Ovary (tissue), 9 donors: ENCODE results near the gene SMPX. TPM values are rescaled to one million over a fixed set of nuclear protein-coding genes. Genes with fewer than 3 reads are reported as not detected.

Source experiments
- DNase-seq, 5 donors: peaks; one replicate each; pipeline ENCODE4 v3.0.0-alpha.2; 2019 to 2020
- H3K27ac ChIP-seq, 2 donors: fragments of 200-600 bp; one replicate each; pipeline versions ENCODE4 v1.5.1 to v1.8.0; 2019 to 2022
- H3K27me3 ChIP-seq: fragments of 200-600 bp; one replicate; pipeline ENCODE4 v1.8.0; 2022
- H3K36me3 ChIP-seq: fragments of 200-600 bp; sonication (generic); one replicate; pipeline ENCODE4 v1.5.1; 2019
- H3K4me1 ChIP-seq: one replicate; pipeline ENCODE4 v1.8.1; 2013; ENCODE audit warnings: mild to moderate bottlenecking, moderate library complexity; ENCODE audit not compliant: insufficient read depth
- H3K4me3 ChIP-seq: fragments of 200-600 bp; sonication (generic); one replicate; pipeline ENCODE4 v1.5.1; 2017
- H3K9me3 ChIP-seq, 2 donors: fragments of 200-600 bp in 1 of 2; sonication (generic) in 1 of 2; one replicate each; pipeline versions ENCODE4 v1.5.1 to v1.8.1; 2013 to 2019; ENCODE audit warnings: mild to moderate bottlenecking in 1 of 2, moderate library complexity in 1 of 2
- EP300 ChIP-seq: sonication (generic); formaldehyde crosslinking; IDR thresholded peaks from one replicate; pipeline ENCODE4 v1.6.1; 2017; ENCODE audit warnings: antibody characterized with exemption
- POLR2A ChIP-seq: fragments of 450-650 bp; IDR thresholded peaks from one replicate; pipeline ENCODE4 v1.6.1; 2017; ENCODE audit warnings: antibody characterized with exemption, mild to moderate bottlenecking, moderate library complexity
- WGBS, 3 donors: extraction: QIAGEN DNeasy Blood & Tissue Kit in 1 of 3; methylation state at CpG; one replicate each; pipeline versions ENCODE4 v1.1.5 to v1.1.7; 2013 to 2017; 5-methylcytosine and 5-hydroxymethylcytosine counted together
- intact Hi-C, 4 donors: fragments of 100-400 bp; cut with DNase I; formaldehyde crosslinking; loops; one replicate each; pipeline versions ENCODE4 v1.11.0 to v1.15.1; 2022 to 2023
- polyA plus RNA-seq, 2 donors: library from polyadenylated mRNA; stranded (reverse); fragments of 200-250 nt in 1 of 2; fragments of 350-450 nt in 1 of 2; fragmentation: Illumina TruSeq in 1 of 2; extraction: RNeasy Lipid Tissue Mini Kit (QIAGEN cat#74804) in 1 of 2; gene quantifications; one replicate each; pipeline ENCODE4 v1.2.3, GENCODE V29; 2013 to 2014
- total RNA-seq, 7 donors: library from RNA; depleted of rRNA in 2 of 7; stranded (reverse); fragments of >200 nt in 2 of 7; fragmentation: NEBNext Ultra II Directional in 3 of 7; extraction: Animal tissue kit (Norgen Biotek cat#: 25700) in 3 of 7; gene quantifications; one replicate each; pipeline versions ENCODE4 v1.1.0 to v1.2.4, GENCODE V29; 2016 to 2023
- TF ChIP-seq, protein P1 (sequence below), 3 donors: fragments of 450-650 bp in 2 of 3; fragments of 200-600 bp in 1 of 3; IDR thresholded peaks; one replicate each; pipeline versions ENCODE4 v1.5.1 to v1.8.0; 2016 to 2022; ENCODE audit warnings: antibody characterized with exemption in 3 of 3, mild to moderate bottlenecking in 1 of 3
- donor health status: DM: no; HTN: no; CAD: no; lungs with moderate emphysema.
- donor health status: DM: no; HTN: no; CAD: no.
- donor health status: Bipolar disorder and iron deficiency.
- donor health status: DM: yes; HTN: yes; CAD: no.
- donor health status: DM: no; HTN: no; CAD: no.
- donor health status: DM: yes; HTN: yes; CAD: no.

SMPX gene
- total and polyA plus RNA-seq, 9 donors = 0.43 to 1.4 (median 0.64) TPM; not detected in 1

DNA sequence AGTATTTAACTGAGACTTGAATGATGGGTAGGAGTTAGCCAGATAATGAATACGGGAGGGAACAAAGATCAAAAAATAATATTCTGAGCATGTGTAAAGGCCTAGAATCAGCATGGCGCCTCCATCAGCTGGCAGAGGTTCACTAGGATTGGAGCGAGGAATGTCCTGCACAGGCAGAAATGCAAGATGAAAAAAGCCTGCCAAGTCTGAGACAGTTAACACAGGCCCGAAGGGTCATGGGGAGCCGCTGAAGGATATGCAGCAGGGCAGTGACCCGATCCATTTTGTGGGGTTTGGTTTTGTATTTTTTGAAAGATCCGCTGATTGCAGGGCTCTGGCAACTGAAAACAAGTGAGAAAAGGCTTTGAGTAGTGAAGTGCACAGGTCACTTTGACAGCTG, 40.1 kb downstream of the SMPX start:
- 75 to 80% (median 77%) methylated on average over 7 of the region's 7 CpGs for WGBS, 3 donors
- intact Hi-C loops = no loop called here
- H3K27me3 ChIP-seq = no peaks in the 10 kb centered on the region
- TF ChIP-seq POLR2A = no peak
- no peak for TF ChIP-seq EP300
- TF ChIP-seq, protein P1, sequence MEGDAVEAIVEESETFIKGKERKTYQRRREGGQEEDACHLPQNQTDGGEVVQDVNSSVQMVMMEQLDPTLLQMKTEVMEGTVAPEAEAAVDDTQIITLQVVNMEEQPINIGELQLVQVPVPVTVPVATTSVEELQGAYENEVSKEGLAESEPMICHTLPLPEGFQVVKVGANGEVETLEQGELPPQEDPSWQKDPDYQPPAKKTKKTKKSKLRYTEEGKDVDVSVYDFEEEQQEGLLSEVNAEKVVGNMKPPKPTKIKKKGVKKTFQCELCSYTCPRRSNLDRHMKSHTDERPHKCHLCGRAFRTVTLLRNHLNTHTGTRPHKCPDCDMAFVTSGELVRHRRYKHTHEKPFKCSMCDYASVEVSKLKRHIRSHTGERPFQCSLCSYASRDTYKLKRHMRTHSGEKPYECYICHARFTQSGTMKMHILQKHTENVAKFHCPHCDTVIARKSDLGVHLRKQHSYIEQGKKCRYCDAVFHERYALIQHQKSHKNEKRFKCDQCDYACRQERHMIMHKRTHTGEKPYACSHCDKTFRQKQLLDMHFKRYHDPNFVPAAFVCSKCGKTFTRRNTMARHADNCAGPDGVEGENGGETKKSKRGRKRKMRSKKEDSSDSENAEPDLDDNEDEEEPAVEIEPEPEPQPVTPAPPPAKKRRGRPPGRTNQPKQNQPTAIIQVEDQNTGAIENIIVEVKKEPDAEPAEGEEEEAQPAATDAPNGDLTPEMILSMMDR (IDR thresholded peaks at IDR 0.05) = no peak
- H3K36me3 ChIP-seq = no peaks in the 10 kb centered on the region
- H3K4me1 ChIP-seq = no peaks in the 10 kb centered on the region
- DNase-seq = no peak
- H3K9me3 ChIP-seq = no peaks in the 10 kb centered on the region
- H3K27ac ChIP-seq = no peak overlapping the region
- no peak overlapping the region for H3K4me3 ChIP-seq

DNA sequence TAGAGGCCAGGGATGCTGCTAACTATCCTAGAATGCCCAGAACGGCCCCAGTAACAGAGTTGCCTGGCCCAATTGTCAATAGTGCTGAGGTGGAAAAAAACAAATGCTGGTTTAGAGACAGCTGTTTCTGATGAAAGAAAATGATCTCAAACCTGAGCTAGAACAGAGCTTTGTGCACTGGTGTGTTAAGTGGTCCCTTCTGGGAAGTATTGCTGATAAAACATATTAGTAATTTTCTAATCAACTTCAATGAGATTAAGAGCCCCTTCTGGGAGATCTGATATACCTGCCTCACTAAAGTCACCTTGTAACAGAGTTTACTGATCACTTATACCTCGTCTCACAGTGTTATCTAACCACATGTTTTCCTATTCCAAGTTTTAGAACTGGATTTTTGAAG, 42.1 kb downstream of the SMPX start:
- intact Hi-C loops = no loop called here
- no peaks in the 10 kb centered on the region for H3K27me3 ChIP-seq
- H3K27ac ChIP-seq = no peak overlapping the region
- no peak overlapping the region for H3K4me3 ChIP-seq
- no peak for DNase-seq
- H3K4me1 ChIP-seq = no peaks in the 10 kb centered on the region
- WGBS, 3 donors = 46 to 53% (median 52%) methylated on average over 2 of the region's 2 CpGs
- no peaks in the 10 kb centered on the region for H3K9me3 ChIP-seq
- TF ChIP-seq POLR2A (no peak), EP300 (no peak)
- TF ChIP-seq, protein P1 (IDR thresholded peaks at IDR 0.05) = no peak
- no peaks in the 10 kb centered on the region for H3K36me3 ChIP-seq

DNA sequence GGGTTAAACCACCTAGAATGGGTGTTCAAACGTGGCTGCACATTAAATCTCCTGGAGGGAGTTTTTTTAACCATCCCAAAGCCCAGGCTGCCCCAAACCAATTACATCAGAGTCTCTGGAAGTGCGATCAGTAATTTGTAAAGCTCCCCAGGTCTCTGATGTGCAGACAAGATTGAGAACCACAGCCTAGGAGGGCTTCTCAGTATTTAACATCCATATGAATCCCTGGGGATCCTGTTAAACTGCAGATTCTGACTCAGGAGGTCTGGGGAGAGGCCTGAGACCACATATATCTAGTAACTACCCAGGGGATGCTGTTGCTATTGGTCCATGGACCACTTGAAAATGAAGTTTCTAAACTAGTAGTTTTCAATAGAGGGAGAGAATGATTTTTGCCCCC, 42.6 kb downstream of the SMPX start:
- intact Hi-C loops = no loop called here
- no peak for TF ChIP-seq EP300
- TF ChIP-seq POLR2A = no peak
- TF ChIP-seq, protein P1 (IDR thresholded peaks at IDR 0.05) = no peak
- H3K9me3 ChIP-seq = no peaks in the 10 kb centered on the region
- H3K27ac ChIP-seq = no peak overlapping the region
- H3K27me3 ChIP-seq = no peaks in the 10 kb centered on the region
- no peaks in the 10 kb centered on the region for H3K36me3 ChIP-seq
- no peak overlapping the region for H3K4me3 ChIP-seq
- no peaks in the 10 kb centered on the region for H3K4me1 ChIP-seq
- 37 to 52% (median 41%) methylated on average over 2 of the region's 2 CpGs for WGBS, 3 donors
- DNase-seq = no peak

DNA sequence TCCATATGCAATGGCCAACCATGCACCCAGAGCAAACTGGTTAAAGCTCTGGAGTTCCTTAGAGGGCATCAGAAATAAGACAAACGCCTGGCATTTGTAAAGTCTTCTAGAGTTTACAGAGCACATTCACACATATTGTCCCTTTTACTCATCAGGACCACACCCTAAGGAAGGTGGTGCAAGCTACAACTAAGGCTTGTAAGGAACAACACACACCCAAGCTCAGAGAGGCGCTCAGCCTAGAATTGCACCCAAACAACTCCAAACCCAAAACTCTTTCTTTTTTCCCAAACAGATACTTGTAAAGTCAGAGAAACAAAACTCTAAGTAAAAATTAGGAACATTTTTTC, 46.1 kb downstream of the SMPX start:
- Histone ChIP-seq H3K27ac (no peak overlapping the region), H3K4me1 (no peaks in the 10 kb centered on the region), H3K27me3 (no peaks in the 10 kb centered on the region), H3K36me3 (no peaks in the 10 kb centered on the region), H3K4me3 (no peak overlapping the region), H3K9me3 (no peaks in the 10 kb centered on the region)
- intact Hi-C loops = no loop called here
- DNase-seq = no peak
- TF ChIP-seq, protein P1 (IDR thresholded peaks at IDR 0.05) = no peak
- TF ChIP-seq POLR2A (no peak), EP300 (no peak)
- WGBS, 3 donors = 53 to 60% (median 56%) methylated on average over 2 of the region's 2 CpGs
